Activated T-helper 1 cell treated with Interleukin-2 at 50 U/mL for 16 hours (primary cell): ENCODE results near the gene RAB11FIP3.

Source experiments
- DNase-seq: peaks from one replicate; pipeline ENCODE4 v3.0.0-alpha.2; 2020; ENCODE audit warnings: low read depth

RAB11FIP3 gene

GRCh38 chr16:567373-568256 is 142.2 kb downstream of the RAB11FIP3 start:
- no peak for DNase-seq

GRCh38 chr16:568401-569258 is 143.2 kb downstream of the RAB11FIP3 start:
- no peak for DNase-seq

GRCh38 chr16:569445-570254 is 144.2 kb downstream of the RAB11FIP3 start, which contains the start of gene PIGQ:
Gene PIGQ (plus strand): TSS chr16:569968. CDS start chr16:574075, 4,107 bp downstream.
- DNase-seq = peak; percentile 59
